GM10266 (cell line): ENCODE measurements around the gene NPIPB5.
"Not testable (repeated sequence)": the region's sequence is repeated elsewhere in the genome, so short reads cannot be mapped to it uniquely, and the experiment has no call there.

Experiments used
- DNase-seq: peaks from one replicate; pipeline ENCODE4 v3.0.0; 2012; ENCODE audit errors: extremely low spot score

Gene NPIPB5

DNA sequence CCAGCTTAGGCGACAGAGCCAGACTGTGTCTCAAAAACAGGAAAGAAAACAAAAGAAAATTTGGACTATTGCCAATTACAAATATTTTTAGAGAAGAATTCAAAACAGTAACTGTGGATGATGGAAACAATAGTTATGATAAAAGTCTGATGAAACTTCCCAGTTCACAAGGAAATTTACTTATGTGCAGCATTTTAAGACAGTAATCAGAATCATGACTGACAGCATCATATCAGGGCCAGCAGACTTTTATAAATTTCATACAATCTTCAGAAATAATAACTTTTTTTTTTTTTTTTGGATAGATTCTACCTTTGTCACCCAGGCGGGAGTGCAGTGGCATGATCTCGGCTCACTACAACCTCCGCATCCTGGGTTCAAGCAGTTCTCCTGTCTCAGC is at the start of gene NPIPB5:
Gene NPIPB5, plus strand, starts transcription at position 301 of the 400 bp plus-strand sequence. CDS start 2,911 bp downstream, outside the sequence.
- not testable (repeated sequence) for DNase-seq

DNA sequence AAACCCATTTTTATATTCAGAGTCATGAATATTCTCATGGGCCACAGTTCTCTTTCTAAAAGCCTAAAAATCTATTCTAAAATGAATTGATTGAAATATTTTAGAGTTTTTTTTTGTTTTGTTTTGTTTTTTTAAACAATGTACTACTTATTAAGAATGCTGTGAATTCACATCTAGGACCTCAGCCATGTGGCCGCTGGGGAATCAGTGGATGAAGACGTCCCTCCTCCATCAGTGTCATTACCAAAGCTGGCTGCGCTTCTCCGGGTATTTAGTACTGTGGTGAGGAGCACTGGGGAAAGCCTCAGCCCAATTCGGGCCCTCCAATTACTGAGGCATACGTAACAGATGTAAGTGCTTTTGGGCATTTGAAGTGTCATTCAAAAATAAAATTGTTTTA is 41.8 kb upstream of the NPIPB5 start:
- not testable (repeated sequence) for DNase-seq

DNA sequence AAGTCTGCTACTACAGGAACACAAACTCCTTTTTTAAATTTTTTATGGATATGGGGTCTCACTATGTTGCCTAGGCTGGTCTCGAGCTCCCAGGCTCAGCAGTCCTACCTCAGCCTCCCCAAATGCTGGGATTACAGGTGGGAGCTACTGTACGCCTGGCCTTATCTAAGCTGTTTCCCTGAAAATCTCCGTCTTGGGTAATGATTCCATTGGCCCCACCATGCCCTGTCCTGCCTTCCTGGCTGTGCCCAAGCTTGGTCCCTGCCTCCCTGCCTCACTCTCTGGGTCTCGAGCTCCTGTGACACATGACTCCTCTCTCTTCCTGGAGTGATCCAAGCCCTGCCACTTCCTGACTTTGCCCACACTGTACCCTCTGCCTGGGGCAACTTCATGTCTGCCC is 27.3 kb downstream of the NPIPB5 start:
- DNase-seq = not testable (repeated sequence)

DNA sequence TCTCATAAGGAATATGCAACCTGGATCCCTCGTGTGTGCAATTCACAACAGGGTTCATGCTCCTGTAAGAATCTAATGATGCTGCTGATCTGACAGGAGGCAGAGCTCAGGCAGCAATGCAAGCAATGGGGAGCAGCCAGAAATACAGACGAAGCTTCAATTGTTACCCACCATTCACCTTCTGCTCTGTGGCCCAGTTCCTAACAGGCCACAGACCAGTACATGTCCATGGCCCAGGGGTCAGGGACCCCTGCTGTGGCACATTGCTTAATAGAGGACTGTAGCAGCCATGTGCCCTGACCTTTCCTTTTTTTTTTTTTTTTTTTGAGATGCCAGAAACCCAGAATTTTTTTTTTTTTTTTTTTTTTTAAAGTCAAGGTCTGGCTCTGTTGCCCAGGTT is 34.1 kb downstream of the NPIPB5 start:
- DNase-seq = not testable (repeated sequence)

DNA sequence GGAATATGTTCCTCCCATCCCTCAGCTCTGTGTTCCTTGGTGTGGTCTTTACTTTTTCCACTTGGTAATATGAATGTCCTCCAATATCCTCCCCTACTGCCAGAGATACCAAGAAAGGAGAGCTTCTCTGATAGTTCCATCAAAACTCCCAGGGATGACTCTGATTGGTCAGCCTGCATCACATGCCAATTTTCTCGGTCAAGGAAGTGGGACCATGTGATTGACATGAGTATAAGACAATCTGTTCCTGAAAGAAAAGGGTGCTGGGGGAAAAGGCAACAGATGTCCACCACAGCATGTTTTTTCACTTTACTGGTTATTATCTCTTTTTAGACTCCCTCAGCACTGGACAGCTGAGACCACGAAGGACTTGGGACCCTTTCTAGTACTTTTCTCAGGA is 35.9 kb downstream of the NPIPB5 start:
- DNase-seq = not testable (repeated sequence)

DNA sequence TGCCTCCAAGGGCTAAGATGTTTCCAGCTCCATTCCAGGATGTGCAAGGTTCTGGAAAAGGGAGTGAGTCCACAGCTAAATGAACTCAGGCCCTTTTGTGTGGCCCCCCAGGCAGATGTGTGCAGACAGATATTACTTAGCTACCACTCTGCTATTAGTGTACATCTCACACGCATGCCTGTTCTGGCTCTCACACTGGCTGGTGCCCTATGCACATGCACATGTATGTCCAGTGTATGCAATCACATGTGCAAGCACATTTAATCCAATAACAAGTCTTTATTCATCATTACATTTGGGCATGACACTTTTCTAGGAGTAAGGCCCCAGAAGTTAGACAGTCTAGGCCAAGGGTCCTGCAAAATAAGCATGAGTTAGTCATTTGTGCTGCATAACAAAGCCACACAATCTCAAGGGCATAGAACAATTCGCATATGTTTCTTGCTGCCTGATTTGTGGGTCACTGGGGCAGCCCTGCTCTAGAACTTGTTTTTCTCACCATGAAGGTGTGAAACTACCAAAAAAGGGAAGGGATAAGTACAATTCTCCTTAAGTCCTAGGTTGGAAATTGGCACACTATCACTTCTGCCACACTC is 36.6 kb downstream of the NPIPB5 start:
- DNase-seq = not testable (repeated sequence)

DNA sequence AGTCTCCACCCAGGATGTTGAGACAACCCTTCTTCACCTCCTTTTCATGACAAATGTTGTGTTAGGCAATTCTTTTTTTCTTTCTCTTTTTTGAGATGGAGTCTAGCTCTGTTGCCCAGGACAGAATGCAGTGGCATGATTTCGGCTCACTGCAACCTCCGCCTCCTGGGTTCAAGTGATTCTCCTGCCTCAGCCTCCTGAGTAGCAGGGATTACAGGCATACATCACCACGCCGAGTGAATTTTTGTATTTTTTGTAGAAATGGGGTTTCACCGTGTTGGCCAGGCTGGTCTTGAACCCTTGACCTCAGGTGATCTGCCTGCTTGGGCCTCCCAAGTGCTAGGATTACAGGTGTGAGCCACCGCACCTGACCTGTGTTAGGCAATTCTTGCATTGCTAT is 39.2 kb downstream of the NPIPB5 start:
- not testable (repeated sequence) for DNase-seq

DNA sequence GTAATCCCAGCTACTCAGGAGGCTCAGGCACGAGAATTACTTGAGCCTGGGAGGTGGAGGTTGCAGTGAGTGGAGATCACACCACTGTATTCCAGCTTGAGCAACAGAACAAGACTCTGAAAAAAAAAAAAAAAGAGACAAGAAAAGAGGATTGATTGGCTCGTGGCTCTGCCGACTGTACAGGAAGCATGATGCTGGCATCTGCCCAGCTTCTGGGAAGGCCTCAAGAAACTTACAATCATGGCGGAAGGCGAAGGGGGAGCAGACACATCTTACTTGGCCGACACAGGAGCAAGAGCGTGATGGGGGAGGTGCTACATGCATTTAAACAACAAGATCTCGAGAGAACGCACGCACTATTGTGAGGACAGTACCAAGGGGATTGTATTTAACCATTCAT is 40.5 kb downstream of the NPIPB5 start:
- not testable (repeated sequence) for DNase-seq

DNA sequence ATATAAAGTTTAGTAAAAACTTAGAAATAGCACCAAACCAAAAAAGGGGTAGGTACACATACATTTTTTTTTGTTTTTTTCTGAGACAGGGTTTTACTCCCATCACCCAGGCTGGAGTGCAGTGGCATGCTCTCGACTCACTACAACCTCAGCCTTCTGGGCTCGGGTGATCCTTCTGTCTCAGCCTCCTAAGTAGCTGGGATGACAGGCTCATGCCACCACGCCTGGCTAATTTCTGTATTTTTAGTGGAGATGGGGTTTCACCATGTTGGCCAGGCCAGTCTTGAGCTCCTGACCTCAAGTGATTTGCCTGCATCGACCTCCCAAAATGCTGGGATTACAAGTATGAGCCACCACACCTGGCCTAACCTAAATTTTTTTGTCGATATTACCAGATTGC is 41.0 kb downstream of the NPIPB5 start:
- not testable (repeated sequence) for DNase-seq

DNA sequence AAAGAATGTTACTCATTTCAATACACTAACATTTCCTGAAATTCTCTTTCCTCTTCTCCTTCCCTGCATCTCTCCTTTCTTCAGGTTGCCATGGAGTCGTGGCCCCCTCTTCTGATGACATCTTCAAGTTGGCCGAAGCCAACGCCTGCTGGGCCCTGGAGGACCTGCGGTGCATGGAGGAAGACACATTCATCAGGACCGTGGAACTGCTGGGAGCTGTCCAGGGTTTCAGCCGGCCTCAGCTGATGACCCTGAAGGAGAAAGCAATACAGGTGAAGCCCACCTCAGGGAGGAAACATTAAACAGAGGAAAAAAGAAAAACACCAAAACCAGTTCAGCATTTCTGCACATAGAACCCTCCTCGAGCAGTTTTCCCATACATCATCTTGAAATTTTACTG is 46.1 kb downstream of the NPIPB5 start:
- DNase-seq = not testable (repeated sequence)
